NOMO-1 treated with dmso at 0.1 percent for 144 hours (cell line): ENCODE results near the gene RAI1.
A peak's percentile ranks its signal among the peaks of the same experiment; 100 is the strongest.

Experiments used
- DNase-seq: peaks from one replicate; lab custom pipeline; 2025; ENCODE audit not compliant: unreplicated experiment; lab: John Stamatoyannopoulos, UW

RAI1 gene

GRCh38 chr17:17813055-17813724, 131.9 kb downstream of the RAI1 start:
- no peak for DNase-seq

- no peak for DNase-seq
These were observed 132.5 kb downstream of the RAI1 start for GRCh38 chr17:17813725-17814095.

- no peak for DNase-seq
These were observed 133.2 kb downstream of the RAI1 start for GRCh38 chr17:17814162-17815061.

GRCh38 chr17:17815062-17815406, 133.8 kb downstream of the RAI1 start:
- DNase-seq, result no peak

- DNase-seq, result no peak
These were observed 134.4 kb downstream of the RAI1 start for GRCh38 chr17:17815436-17816200.

GRCh38 chr17:17816240-17816814, 135.1 kb downstream of the RAI1 start:
- DNase-seq, result no peak

GRCh38 chr17:17816831-17817551, 135.7 kb downstream of the RAI1 start:
- no peak for DNase-seq

GRCh38 chr17:17817552-17817947, 136.3 kb downstream of the RAI1 start:
- DNase-seq, result no peak

- DNase-seq, result no peak
These were observed 136.8 kb downstream of the RAI1 start for GRCh38 chr17:17818088-17818526.

GRCh38 chr17:17819111-17819510, 137.9 kb downstream of the RAI1 start:
- no peak for DNase-seq

GRCh38 chr17:17819561-17819995, 138.3 kb downstream of the RAI1 start:
- DNase-seq, result no peak

GRCh38 chr17:17820046-17820445, 138.8 kb downstream of the RAI1 start:
- no peak for DNase-seq

- no peak for DNase-seq
These were observed 139.4 kb downstream of the RAI1 start for GRCh38 chr17:17820463-17821158.

GRCh38 chr17:17822189-17822588, 140.9 kb downstream of the RAI1 start:
- DNase-seq, result no peak

- DNase-seq, result no peak
These were observed 141.4 kb downstream of the RAI1 start for GRCh38 chr17:17822616-17823015.

- peak; percentile 93 for DNase-seq
These were observed 142.3 kb downstream of the RAI1 start for GRCh38 chr17:17823433-17824118.

- no peak for DNase-seq
These were observed 143.0 kb downstream of the RAI1 start for GRCh38 chr17:17824119-17824782.

GRCh38 chr17:17824783-17825614, 143.7 kb downstream of the RAI1 start:
- DNase-seq, result no peak
